Activated T-cell treated with anti-CD3 and anti-CD28 coated beads for 1 hour (primary cell): ENCODE measurements around the gene SLC12A8.

ENCODE experiments used
- DNase-seq: peaks from one replicate; pipeline ENCODE4 v3.0.0-alpha.2; 2020; ENCODE audit warnings: low read depth

The SLC12A8 gene

GRCh38 chr3:125214738-125215137 lies 2.2 kb upstream of the SLC12A8 start:
- DNase-seq: no peak

GRCh38 chr3:125213946-125214542 lies 1.5 kb upstream of the SLC12A8 start:
- no peak for DNase-seq

- DNase-seq: no peak
These were observed 812 bp upstream of the SLC12A8 start for GRCh38 chr3:125213364-125213755.

DNA sequence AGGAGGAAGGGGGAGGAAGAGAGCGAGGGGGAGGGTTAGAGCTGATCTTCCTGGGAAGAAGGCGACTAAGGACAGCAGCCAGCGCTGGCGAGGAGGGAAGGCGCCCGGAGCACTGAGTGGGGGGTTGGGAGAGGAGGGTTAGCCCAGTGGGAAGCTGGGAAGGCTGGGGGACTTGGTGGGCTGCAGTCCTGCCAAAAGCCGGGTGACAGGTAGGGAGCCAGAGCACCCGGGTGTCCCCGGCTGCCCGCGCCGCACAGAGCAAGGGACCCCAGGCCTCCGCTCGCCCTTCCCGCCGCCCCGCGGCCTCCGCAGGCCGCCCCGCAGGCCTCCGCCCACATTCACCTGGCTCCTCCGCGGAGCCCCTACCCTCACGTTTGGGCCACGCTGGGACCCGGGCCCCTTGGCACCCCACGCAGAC lies 448 bp downstream of the SLC12A8 start:
- DNase-seq: no peak

- DNase-seq: no peak
These were observed 941 bp downstream of the SLC12A8 start for GRCh38 chr3:125211523-125212090.

DNA sequence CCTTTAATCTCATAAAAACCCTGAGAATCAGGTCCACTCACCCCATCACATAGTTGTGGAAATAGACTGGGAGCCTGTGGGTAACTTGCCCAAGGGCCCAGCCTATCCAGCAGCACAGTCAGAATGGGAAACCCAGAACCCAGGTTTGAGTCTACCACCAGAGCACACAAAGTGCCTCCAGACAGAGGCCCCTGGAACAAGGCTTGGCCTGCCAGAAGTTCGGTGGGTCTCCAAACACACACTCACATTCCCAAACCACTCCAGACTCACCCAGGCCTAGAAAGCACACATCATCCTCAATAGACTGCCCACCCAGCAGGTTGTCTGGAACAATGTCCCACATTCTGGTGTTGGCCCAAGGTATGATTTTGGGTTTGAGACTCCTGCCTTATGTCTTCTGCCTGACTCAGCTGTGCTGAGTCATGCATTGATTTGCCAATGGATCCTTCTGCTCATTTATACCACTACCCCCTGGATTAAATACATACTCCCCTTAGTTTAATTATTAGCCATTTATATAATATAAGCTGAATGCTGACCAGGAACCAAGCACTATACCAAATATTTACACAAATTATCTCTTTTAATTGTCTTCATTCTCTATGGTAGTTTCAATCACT lies 4.5 kb downstream of the SLC12A8 start:
- DNase-seq: no peak

DNA sequence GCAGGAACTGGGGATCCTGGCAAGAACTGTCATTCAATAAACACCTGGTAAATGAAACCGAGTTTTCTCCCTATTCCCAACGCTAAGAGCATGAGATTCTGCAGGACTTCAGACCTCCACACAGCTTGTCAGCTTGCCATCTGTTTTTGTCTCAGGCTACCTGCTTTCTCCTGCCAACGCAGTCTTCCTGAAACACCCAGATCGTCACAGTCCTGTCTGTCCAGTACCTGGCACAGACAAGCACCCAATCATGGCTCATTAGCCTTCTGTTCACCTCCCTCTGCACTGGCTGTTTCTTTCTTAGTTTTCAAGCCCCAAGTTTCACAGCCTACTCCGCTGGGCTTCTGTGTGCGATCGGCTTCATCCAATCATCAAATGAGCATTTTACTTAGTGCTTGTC lies 5.0 kb downstream of the SLC12A8 start:
- no peak for DNase-seq

GRCh38 chr3:125206934-125207333 lies 5.6 kb downstream of the SLC12A8 start:
- DNase-seq: no peak

- no peak for DNase-seq
These were observed 8.8 kb downstream of the SLC12A8 start for GRCh38 chr3:125203731-125204130.

DNA sequence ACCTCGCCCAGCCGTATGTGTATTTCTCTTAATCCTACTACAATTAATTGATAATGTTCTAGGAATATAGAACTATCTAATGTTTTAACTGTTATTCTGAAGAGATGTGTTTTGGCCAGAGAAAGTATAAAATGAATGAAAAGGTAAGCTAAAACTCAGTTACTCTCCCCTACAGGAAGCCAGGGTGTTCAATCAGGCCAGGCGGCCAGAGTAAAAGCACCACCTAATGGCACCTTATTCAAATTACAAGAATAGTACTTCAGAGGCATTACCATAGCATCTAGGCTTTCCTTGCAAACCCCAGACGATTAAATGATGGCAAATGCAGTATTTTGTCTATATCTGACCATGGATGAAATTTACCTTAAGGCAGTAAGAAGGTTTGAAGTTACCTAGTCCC lies 10.4 kb downstream of the SLC12A8 start:
- no peak for DNase-seq

DNA sequence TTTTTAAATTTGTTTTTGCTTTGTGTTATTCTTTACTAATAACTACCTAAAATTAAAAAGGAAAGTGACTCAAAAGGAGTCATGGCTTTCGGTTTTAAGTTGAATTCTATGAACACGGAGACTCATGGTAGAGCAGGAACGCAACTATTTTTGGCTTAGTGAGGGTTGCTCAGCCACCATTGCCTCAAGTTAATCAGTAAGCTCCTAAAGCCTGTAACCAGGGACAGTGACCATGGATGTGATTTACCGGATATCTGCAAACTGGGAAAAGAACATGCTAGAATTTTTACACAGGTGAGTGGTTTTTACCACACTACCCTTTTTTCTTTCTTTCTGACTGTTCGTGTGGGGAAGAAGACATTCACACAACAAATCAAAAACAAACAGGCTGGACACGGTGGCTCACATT lies 11.8 kb downstream of the SLC12A8 start:
- DNase-seq: no peak

GRCh38 chr3:125194849-125195601 lies 17.5 kb downstream of the SLC12A8 start:
- DNase-seq: no peak

GRCh38 chr3:125194061-125194848 lies 18.3 kb downstream of the SLC12A8 start:
- DNase-seq: no peak

- no peak for DNase-seq
These were observed 20.1 kb downstream of the SLC12A8 start for GRCh38 chr3:125192190-125193035.

GRCh38 chr3:125191730-125192129 lies 20.8 kb downstream of the SLC12A8 start:
- DNase-seq: no peak

- DNase-seq: no peak
These were observed 21.3 kb downstream of the SLC12A8 start for GRCh38 chr3:125191256-125191655.

DNA sequence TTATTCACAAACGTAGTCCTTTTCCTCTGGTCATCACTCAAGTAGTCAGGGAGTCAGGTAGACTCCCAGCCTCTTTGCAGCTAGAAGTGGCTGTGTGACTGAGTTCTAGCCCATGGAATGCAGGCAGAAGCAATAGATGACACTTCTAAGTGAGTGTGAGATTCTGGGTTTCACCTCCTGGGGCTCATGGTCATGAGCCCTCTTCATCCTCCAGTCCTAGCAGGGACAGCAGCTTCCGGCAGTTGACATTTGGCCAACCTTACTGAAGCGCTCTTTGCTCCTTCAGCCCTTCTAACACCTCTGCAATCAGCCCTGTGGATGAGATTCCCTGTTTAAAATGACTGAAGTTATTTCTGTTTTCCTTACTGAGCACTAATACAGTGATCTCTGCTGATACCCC lies 21.8 kb downstream of the SLC12A8 start:
- no peak for DNase-seq

DNA sequence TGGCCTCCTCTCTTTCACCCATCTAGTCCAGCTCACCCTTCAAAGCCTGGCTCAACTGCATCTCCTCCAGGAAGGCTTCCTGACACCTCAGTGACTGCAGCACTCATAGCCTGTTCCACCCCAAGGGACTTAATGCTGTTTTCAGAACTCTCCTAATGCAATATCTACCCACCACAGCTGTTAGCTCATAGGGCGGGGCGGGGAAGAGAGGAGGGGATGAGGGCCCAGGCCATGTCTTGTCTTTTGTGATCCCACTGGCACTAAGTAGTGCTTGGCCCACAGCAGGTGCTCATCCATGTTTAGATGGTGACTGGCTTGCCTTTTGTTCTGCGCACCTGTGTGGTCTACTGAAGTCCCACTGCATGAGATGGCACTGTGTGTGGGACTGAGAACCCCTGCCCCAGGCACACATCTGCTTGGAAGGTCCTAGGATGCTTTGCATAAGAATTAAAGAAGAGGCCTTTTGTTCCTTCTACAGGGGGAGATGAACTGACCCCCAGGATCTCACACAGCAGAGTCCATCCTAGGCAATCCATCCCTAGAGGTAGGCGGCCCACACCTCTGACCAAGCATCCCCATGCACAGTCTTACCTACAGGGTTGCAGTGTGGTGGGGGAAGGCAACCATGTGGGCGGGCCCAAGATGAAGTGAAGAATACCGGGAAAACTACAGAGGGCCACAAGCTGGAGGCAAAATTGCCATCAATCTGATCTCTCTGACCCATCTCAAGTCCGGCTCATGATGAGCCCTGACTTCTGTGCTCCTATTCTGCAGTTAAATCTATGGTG lies 23.0 kb downstream of the SLC12A8 start:
- DNase-seq: no peak

DNA sequence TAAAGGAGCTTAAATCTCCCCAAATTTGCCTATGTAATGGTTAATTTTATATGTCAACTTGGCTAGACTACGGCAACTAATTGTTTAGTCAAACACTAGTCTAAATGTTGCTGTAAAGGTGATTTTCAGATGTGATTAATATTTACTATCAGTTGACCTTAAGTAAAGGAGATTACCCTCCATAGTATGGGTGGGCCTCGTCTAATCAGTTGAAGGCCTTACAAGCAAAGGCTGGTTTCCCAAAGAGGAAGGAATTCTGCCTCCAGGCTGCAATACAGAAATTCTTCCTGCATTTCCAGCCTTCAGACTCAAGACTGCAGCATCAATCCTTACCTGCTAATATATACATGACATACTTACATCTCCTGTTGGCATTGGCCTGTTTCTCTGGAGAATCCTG lies 23.6 kb downstream of the SLC12A8 start:
- no peak for DNase-seq

DNA sequence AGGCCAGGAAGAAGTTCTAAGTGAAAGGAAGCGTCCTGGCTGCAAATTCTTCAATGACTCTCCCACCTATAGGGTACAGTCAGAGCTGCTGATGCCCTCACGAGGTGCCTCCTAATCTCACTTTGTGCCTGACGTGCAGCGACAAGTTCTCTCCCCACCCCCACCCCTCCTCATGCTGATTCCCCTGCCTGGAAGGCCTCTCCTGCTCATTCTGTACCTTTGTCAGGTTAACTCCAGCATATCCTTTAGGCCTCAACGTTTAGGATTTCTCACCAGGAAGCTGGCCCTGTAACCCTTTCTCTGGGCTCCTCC lies 25.0 kb downstream of the SLC12A8 start:
- DNase-seq: no peak
